Upper lobe of left lung (tissue), 4 donors: ENCODE measurements around the gene KCNMA1.

Experiments used
- CTCF ChIP-seq, 6 experiments: fragments of 450-650 bp in 4 of 6; fragments of 200-600 bp in 2 of 6; sonication (generic) in 2 of 6; IDR thresholded peaks; one replicate each; pipeline ENCODE4 v1.5.1; 2016 to 2019; ENCODE audit warnings: antibody characterized with exemption in 6 of 6
- EP300 ChIP-seq, 4 donors: sonication (generic); formaldehyde crosslinking; IDR thresholded peaks; one replicate each; pipeline ENCODE4 v1.5.1; 2017; ENCODE audit warnings: antibody characterized with exemption in 4 of 4, control low read depth in 2 of 4
- POLR2A ChIP-seq, 4 donors: fragments of 450-650 bp; IDR thresholded peaks; one replicate each; pipeline ENCODE4 v1.5.1; 2016 to 2017; ENCODE audit warnings: antibody characterized with exemption in 4 of 4, mild to moderate bottlenecking in 2 of 4

GRCh38 chr10:77317221-77317620, 320.4 kb downstream of the KCNMA1 start:
- TF ChIP-seq CTCF (IDR thresholded peaks at IDR 0.05) (no peak), POLR2A (IDR thresholded peaks at IDR 0.05) (no peak), EP300 (IDR thresholded peaks at IDR 0.05) (no peak)
